IMR-90 (cell line): Measurements from ENCODE around the gene PDE4C. TPM values are rescaled to one million over a fixed set of nuclear protein-coding genes. Genes with fewer than 3 reads are reported as not detected.

ENCODE experiments used
- ATAC-seq: fragments of 200-7000 bp; cut with Tn5 transposase; 2 replicates; pipeline ENCODE4 v1.9.1; 2020; ENCODE audit warnings: low read depth, mild to moderate bottlenecking, moderate library complexity
- BruUV-seq: library from RNA; stranded (reverse); fragments of 400-500 nt; replicated peaks from 2 replicates; lab custom pipeline; 2021; lab: Mats Ljungman, UMichigan
- CTCF ChIA-PET: fragments of 300-600 bp; formaldehyde crosslinking; extraction: SDS; loops from one replicate; lab custom pipeline; 2021; ENCODE audit warnings: antibody characterized with exemption; lab: Yijun Ruan, JAX
- POLR2A ChIA-PET: fragments of 300-600 bp; sonication (Branson Sonifier 250); formaldehyde crosslinking; loops from one replicate; lab custom pipeline; 2022; ENCODE audit warnings: antibody characterized with exemption; ENCODE audit not compliant: unreplicated experiment; lab: Charles Lee
- DNase-seq: peaks from one replicate; pipeline ENCODE4 v3.0.0; 2013
- H2AFZ ChIP-seq: replicated peaks from 2 replicates; pipeline ENCODE3; 2013; ENCODE audit warnings: low read length, mild to moderate bottlenecking; ENCODE audit not compliant: poor library complexity
- H2AK5ac ChIP-seq: 2 replicates; pipeline ENCODE4 v1.6.1; 2013; ENCODE audit warnings: low read depth, low read length, inconsistent platforms
- H2AK9ac ChIP-seq: replicated peaks from 2 replicates; pipeline ENCODE3; 2013; ENCODE audit warnings: mild to moderate bottlenecking, low read depth, low read length, moderate library complexity; ENCODE audit not compliant: poor library complexity
- H2BK120ac ChIP-seq: 2 replicates; pipeline ENCODE4 v1.6.1; 2013; ENCODE audit warnings: low read depth, low read length, inconsistent platforms
- H2BK15ac ChIP-seq: 3 replicates; pipeline ENCODE4 v1.6.1; 2013; ENCODE audit warnings: low read depth, low read length, inconsistent platforms
- H2BK20ac ChIP-seq: 2 replicates; pipeline ENCODE4 v1.6.1; 2013; ENCODE audit warnings: low read depth, mild to moderate bottlenecking, inconsistent platforms, low read length, moderate library complexity
- H2BK5ac ChIP-seq: 2 replicates; pipeline ENCODE4 v1.6.1; 2013; ENCODE audit warnings: mild to moderate bottlenecking, low read depth, low read length, inconsistent platforms; ENCODE audit not compliant: poor library complexity, severe bottlenecking
- H3K14ac ChIP-seq: replicated peaks from 2 replicates; pipeline ENCODE4 v1.6.1; 2013; ENCODE audit warnings: low read depth, low read length, inconsistent platforms
- H3K18ac ChIP-seq: 2 replicates; pipeline ENCODE4 v1.6.1; 2013; ENCODE audit warnings: low read depth, low read length, control low read depth
- H3K23ac ChIP-seq: 2 replicates; pipeline ENCODE4 v1.6.1; 2013; ENCODE audit warnings: low read depth, low read length, inconsistent platforms
- H3K27ac ChIP-seq: 2 replicates; pipeline ENCODE4 v1.5.1; 2013; ENCODE audit warnings: mild to moderate bottlenecking, control low read depth, low read length; ENCODE audit not compliant: insufficient read depth
- H3K27me3 ChIP-seq: 2 replicates; pipeline ENCODE4 v1.6.1; 2013; ENCODE audit warnings: low read length; ENCODE audit not compliant: control insufficient read depth, insufficient read depth
- H3K36me3 ChIP-seq: 2 replicates; pipeline ENCODE4 v1.6.1; 2013; ENCODE audit warnings: low read length, mixed read lengths; ENCODE audit not compliant: control insufficient read depth, insufficient read depth
- H3K4ac ChIP-seq: 2 replicates; pipeline ENCODE4 v1.6.1; 2013; ENCODE audit warnings: low read depth, low read length, inconsistent platforms
- H3K4me1 ChIP-seq: 2 replicates; pipeline ENCODE4 v1.6.1; 2013; ENCODE audit warnings: low read length, mixed read lengths; ENCODE audit not compliant: control insufficient read depth, insufficient read depth
- H3K4me2 ChIP-seq: 2 replicates; pipeline ENCODE4 v1.6.1; 2013; ENCODE audit warnings: low read depth, mild to moderate bottlenecking, control low read depth, low read length, moderate library complexity
- H3K4me3 ChIP-seq: 2 replicates; pipeline ENCODE4 v1.5.1; 2013; ENCODE audit warnings: low read depth, mild to moderate bottlenecking, control low read depth, low read length, moderate library complexity; ENCODE audit not compliant: insufficient read depth
- H3K56ac ChIP-seq: 2 replicates; pipeline ENCODE4 v1.6.1; 2013; ENCODE audit warnings: low read length, inconsistent platforms; ENCODE audit not compliant: insufficient read depth; ENCODE audit errors: extremely low read depth
- H3K79me1 ChIP-seq, 2 experiments: 2 replicates each; pipeline ENCODE4 v1.6.1; 2013; ENCODE audit warnings: low read length in 2 of 2, inconsistent platforms in 1 of 2, low read depth in 1 of 2
- H3K9ac ChIP-seq: 2 replicates; pipeline ENCODE4 v1.6.1; 2013; ENCODE audit warnings: low read depth, low read length, control low read depth
- H3K9me1 ChIP-seq: 2 replicates; pipeline ENCODE4 v1.6.1; 2013; ENCODE audit warnings: low read length, inconsistent platforms; ENCODE audit not compliant: insufficient read depth
- H3K9me3 ChIP-seq: 2 replicates; pipeline ENCODE4 v1.6.1; 2013; ENCODE audit warnings: low read length; ENCODE audit not compliant: control insufficient read depth, insufficient read depth
- H4K20me1 ChIP-seq: 2 replicates; pipeline ENCODE4 v1.6.1; 2013; ENCODE audit warnings: low read length, inconsistent platforms; ENCODE audit not compliant: insufficient read depth
- H4K5ac ChIP-seq: 2 replicates; pipeline ENCODE4 v1.6.1; 2013; ENCODE audit warnings: mild to moderate bottlenecking, low read depth, low read length, control low read depth
- H4K8ac ChIP-seq, 2 experiments: 2 replicates each; pipeline ENCODE4 v1.6.1; 2013; ENCODE audit warnings: low read depth in 2 of 2, low read length in 2 of 2, control low read depth in 1 of 2, inconsistent platforms in 1 of 2
- H4K91ac ChIP-seq: 2 replicates; pipeline ENCODE4 v1.6.1; 2013; ENCODE audit warnings: low read depth, low read length, inconsistent platforms; ENCODE audit not compliant: insufficient read depth
- CEBPB ChIP-seq: IDR thresholded peaks from 2 replicates; pipeline ENCODE4 v1.6.1; 2012; ENCODE audit warnings: low read depth, low read length, improper control_type of control experiment
- CHD1 ChIP-seq: IDR thresholded peaks from 2 replicates; pipeline ENCODE4 v1.6.1; 2012; ENCODE audit warnings: low read depth, low read length, improper control_type of control experiment
- FOS ChIP-seq: fragments of 150-350 bp; IDR thresholded peaks from 2 replicates; pipeline ENCODE4 v1.6.1; 2016; ENCODE audit warnings: low read depth, low read length
- NFE2L2 ChIP-seq: fragments of 150-350 bp; IDR thresholded peaks from 2 replicates; pipeline ENCODE4 v1.6.1; 2016; ENCODE audit warnings: low read depth, mild to moderate bottlenecking, low read length
- POLR2A ChIP-seq: IDR thresholded peaks from 2 replicates; pipeline ENCODE4 v1.6.1; 2012; ENCODE audit warnings: mild to moderate bottlenecking, low read depth, low read length
- RCOR1 ChIP-seq: IDR thresholded peaks from 2 replicates; pipeline ENCODE4 v1.6.1; 2012; ENCODE audit warnings: mild to moderate bottlenecking, low read length, improper control_type of control experiment; ENCODE audit not compliant: insufficient replicate concordance
- RFX5 ChIP-seq: IDR thresholded peaks from 2 replicates; pipeline ENCODE4 v1.8.0; 2012; ENCODE audit warnings: low read depth, mild to moderate bottlenecking, low read length, moderate library complexity
- SMC3 ChIP-seq: fragments of 150-350 bp; IDR thresholded peaks from 2 replicates; pipeline ENCODE4 v1.6.1; 2016; ENCODE audit warnings: low read depth, mild to moderate bottlenecking, antibody characterized with exemption, low read length, moderate library complexity
- WGBS, 2 experiments: methylation state at CpG; one replicate each; pipeline versions ENCODE4 v1.1.5 to v1.1.7; 2013; ENCODE audit warnings: missing lambda C conversion rate in 2 of 2; ENCODE audit not compliant: insufficient read length in 1 of 2; ENCODE audit errors: extremely low coverage in 2 of 2; 5-methylcytosine and 5-hydroxymethylcytosine counted together
- dilution Hi-C: fragments of 300-500 bp; cut with HindIII; formaldehyde crosslinking; loops from one replicate; pipeline ENCODE4 v1.14.3; 2018; ENCODE audit warnings: low sequenced_read_pairs; ENCODE audit not compliant: unreplicated experiment
- in situ Hi-C: fragments of 300-500 bp; cut with MboI; formaldehyde crosslinking; loops from 3 replicates; pipeline ENCODE4 v1.14.3; 2019; ENCODE audit warnings: low sequenced_read_pairs, inconsistent platforms, mixed read lengths
- intact Hi-C: fragments of 100-400 bp; cut with micrococcal nuclease; formaldehyde crosslinking; loops from 2 replicates; pipeline ENCODE4 v1.10.0; 2022
- polyA plus RNA-seq, 3 experiments: library from polyadenylated mRNA; depleted of rRNA; stranded (reverse); fragments of >200 nt; gene quantifications; 2 replicates each; pipeline ENCODE4 v1.2.3, GENCODE V29; 2012; ENCODE audit warnings: low replicate concordance in 1 of 3
- total RNA-seq: library from RNA; depleted of rRNA; stranded (reverse); fragments of >200 nt; gene quantifications from 2 replicates; pipeline ENCODE4 v1.2.3, GENCODE V29; 2012
- TF ChIP-seq, protein P1 (sequence below): conservative IDR thresholded peaks from 2 replicates; pipeline ENCODE4 v1.5.1; 2012; ENCODE audit warnings: mild to moderate bottlenecking, low read depth, low read length, improper control_type of control experiment
- TF ChIP-seq, protein P2 (sequence below): fragments of 150-350 bp; IDR thresholded peaks from 2 replicates; pipeline ENCODE4 v1.6.1; 2017; ENCODE audit warnings: mild to moderate bottlenecking, antibody characterized with exemption, low read length, low read depth

The PDE4C gene
- total and polyA plus RNA-seq, 2 of the 4 experiments (the other 2 are of a cell fraction) = 0.18 to 0.24 TPM

DNA sequence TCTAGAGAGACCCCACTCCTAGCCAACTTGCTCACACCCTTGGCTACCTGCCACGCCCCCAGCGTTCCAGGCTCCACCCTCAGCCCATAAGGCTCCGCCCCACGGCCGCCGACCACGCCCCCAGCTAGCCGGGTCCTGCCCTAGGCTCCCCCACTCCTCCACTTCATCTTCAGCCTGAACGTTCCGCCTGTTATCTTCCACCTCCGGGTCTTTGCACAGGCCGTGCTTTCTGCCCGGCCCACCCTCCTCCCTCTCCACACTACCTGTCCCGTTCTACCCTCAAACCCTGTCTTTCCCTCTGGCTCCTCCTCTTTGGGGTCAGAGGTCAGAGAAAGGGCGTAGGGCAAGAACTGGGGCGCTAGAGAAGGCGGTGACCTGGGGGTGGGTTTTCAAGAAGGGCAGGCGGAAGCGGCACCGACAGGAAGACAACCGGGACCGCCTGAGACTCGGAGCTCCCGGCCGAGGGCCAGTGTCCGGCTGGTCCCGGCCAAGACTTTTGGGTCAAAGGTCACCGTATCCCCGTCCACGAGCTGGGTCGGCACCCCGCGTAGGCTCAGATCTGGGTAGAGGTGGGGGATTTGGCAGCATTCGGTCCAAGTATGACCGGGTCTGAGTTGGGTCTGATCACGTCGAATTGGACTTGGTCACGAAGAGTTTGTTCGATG, 2.2 kb downstream of the PDE4C start:
- Histone ChIP-seq H3K56ac (no peak overlapping the region), H3K9ac (peak overlapping the region; percentile 73), H4K8ac (peak overlapping the region; percentile 12 to 96), H3K4ac (peak overlapping the region; percentile 80), H3K4me2 (peak overlapping the region; percentile 93), H3K14ac (peak overlapping the region; percentile 85), H3K36me3 (no peaks in the 10 kb centered on the region), H4K20me1 (no peaks in the 10 kb centered on the region), H4K5ac (peak overlapping the region; percentile 94), H3K23ac (peak overlapping the region; percentile 64), H2BK20ac (no peak overlapping the region), H3K79me1 (no peaks in the 10 kb centered on the region), H2AK9ac (peak overlapping the region; percentile 86), H3K18ac (peak overlapping the region; percentile 79), H3K27ac (peak overlapping the region; percentile 58), H3K4me1 (peaks cover 7% of the 10 kb centered on the region), H4K91ac (peak overlapping the region; percentile 60; the same call in 1 of the 2 replicates), H3K9me1 (peaks cover 2% of the 10 kb centered on the region; the same call in 1 of the 2 replicates), H2AK5ac (no peak overlapping the region; the same call in 1 of the 2 replicates), H2AFZ (peak overlapping the region; percentile 96), H3K4me3 (peak overlapping the region; percentile 52), H2BK5ac (peak overlapping the region; percentile 22), H2BK15ac (no peak overlapping the region; the same call in 2 of the 3 replicates), H3K9me3 (no peaks in the 10 kb centered on the region), H2BK120ac (0 out of 2 replicates have a peak overlapping the region, but pooled peaks have one; percentile 36), H3K27me3 (peaks cover 3% of the 10 kb centered on the region; the same call in 1 of the 2 replicates)
- peak; percentile 3 for ATAC-seq
- ChIA-PET CTCF (no interaction called here), POLR2A (interaction anchor here (0.6 to 1.0 kb wide), 2 partner anchors 49 to 57 kb away, joined by 3 to 6 read pairs; partner anchors contain the start of gene JUND)
- dilution Hi-C loops (no loop called here), in situ Hi-C loops (no loop called here), intact Hi-C loops (loop anchor here (1.0 kb wide), 1 partner anchor 16 kb away; no protein-coding TSS in a partner anchor)
- WGBS, 2 experiments = 1% methylated on average over 22 of the region's 39 CpGs; no CpG with 5 or more reads in 1 of the 2 experiments
- TF ChIP-seq RCOR1 (no peak), CHD1 (no peak), SMC3 (no peak), RFX5 (no peak), NFE2L2 (no peak), POLR2A (no peak), CEBPB (no peak), FOS (no peak)
- TF ChIP-seq, protein P1, sequence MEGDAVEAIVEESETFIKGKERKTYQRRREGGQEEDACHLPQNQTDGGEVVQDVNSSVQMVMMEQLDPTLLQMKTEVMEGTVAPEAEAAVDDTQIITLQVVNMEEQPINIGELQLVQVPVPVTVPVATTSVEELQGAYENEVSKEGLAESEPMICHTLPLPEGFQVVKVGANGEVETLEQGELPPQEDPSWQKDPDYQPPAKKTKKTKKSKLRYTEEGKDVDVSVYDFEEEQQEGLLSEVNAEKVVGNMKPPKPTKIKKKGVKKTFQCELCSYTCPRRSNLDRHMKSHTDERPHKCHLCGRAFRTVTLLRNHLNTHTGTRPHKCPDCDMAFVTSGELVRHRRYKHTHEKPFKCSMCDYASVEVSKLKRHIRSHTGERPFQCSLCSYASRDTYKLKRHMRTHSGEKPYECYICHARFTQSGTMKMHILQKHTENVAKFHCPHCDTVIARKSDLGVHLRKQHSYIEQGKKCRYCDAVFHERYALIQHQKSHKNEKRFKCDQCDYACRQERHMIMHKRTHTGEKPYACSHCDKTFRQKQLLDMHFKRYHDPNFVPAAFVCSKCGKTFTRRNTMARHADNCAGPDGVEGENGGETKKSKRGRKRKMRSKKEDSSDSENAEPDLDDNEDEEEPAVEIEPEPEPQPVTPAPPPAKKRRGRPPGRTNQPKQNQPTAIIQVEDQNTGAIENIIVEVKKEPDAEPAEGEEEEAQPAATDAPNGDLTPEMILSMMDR = no peak
- TF ChIP-seq, protein P2, sequence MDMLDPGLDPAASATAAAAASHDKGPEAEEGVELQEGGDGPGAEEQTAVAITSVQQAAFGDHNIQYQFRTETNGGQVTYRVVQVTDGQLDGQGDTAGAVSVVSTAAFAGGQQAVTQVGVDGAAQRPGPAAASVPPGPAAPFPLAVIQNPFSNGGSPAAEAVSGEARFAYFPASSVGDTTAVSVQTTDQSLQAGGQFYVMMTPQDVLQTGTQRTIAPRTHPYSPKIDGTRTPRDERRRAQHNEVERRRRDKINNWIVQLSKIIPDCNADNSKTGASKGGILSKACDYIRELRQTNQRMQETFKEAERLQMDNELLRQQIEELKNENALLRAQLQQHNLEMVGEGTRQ = no peak
- no peak for DNase-seq
- no TSS peak for BruUV-seq
